LNCAP (cell line): Measurements from ENCODE around the gene IL36B.

Experiments
- TF ChIP-seq, protein P1 (sequence below): fragments of 450-650 bp; IDR thresholded peaks from 2 replicates; pipeline ENCODE4 v1.5.1; 2017; ENCODE audit warnings: mild to moderate bottlenecking

Gene IL36B

DNA sequence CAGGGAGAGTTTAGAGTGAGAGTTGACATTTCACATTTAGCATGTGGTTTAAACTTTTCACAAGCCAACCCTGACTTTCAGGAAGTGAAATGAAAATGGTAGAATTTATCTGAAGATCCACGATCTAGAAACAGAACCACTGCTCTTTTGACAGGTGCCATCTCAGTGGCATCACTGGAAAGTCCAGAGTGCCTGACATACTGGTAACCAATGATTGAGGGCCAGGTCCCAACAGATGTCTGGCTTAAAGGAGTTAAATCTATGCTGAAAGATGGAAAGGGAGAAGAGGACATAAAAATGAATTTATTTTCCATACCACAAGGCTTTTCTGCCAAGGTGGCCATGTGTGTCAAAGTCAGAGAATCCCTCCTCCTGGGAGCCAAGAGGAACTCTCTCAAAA, 72.1 kb downstream of the IL36B start:
- TF ChIP-seq, protein P1, sequence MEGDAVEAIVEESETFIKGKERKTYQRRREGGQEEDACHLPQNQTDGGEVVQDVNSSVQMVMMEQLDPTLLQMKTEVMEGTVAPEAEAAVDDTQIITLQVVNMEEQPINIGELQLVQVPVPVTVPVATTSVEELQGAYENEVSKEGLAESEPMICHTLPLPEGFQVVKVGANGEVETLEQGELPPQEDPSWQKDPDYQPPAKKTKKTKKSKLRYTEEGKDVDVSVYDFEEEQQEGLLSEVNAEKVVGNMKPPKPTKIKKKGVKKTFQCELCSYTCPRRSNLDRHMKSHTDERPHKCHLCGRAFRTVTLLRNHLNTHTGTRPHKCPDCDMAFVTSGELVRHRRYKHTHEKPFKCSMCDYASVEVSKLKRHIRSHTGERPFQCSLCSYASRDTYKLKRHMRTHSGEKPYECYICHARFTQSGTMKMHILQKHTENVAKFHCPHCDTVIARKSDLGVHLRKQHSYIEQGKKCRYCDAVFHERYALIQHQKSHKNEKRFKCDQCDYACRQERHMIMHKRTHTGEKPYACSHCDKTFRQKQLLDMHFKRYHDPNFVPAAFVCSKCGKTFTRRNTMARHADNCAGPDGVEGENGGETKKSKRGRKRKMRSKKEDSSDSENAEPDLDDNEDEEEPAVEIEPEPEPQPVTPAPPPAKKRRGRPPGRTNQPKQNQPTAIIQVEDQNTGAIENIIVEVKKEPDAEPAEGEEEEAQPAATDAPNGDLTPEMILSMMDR = no peak

GRCh38 chr2:112979731-112980130, 72.9 kb downstream of the IL36B start:
- TF ChIP-seq, protein P1 = no peak

DNA sequence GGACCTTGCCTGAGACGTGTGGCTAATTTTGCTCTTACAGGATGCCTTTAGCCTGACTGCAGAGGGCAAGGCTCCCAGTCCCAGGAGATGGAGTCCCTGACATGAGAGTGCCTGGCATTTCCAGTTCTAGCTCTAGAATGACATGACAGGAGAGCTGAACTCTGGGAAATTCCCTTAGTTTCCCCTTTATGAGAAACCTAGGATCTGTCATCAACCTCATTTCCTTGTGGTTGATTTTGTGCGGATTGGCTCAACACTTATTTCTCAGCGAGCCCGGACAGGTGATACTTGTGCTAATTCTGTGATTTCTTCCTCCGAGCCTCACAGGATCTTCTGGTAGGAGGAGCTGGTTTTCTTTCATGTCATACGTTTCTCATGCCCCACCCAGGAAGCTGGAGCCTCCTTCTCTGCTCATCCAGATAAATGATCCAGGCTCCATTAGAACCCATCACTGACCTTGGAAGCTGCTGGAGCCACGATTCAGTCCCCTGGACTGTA, 75.1 kb downstream of the IL36B start, which contains the start of gene IL36G:
IL36G (plus strand) TSS at position 448 of the 498 bp plus-strand sequence. CDS start 633 bp downstream, outside the sequence.
- TF ChIP-seq, protein P1 = no peak
